Colonic mucosa (tissue), 4 donors: ENCODE measurements around the gene FAM161B. TPM values are rescaled to one million over a fixed set of nuclear protein-coding genes. Genes with fewer than 3 reads are reported as not detected.

Experiments
- DNase-seq: peaks from one replicate; pipeline ENCODE4 v3.0.0-alpha.2; 2020
- H3K27ac ChIP-seq: fragments of 200-600 bp; one replicate; pipeline ENCODE4 v1.8.0; 2021
- H3K27me3 ChIP-seq: fragments of 200-600 bp; one replicate; pipeline ENCODE4 v1.8.0; 2021
- H3K36me3 ChIP-seq: fragments of 200-600 bp; one replicate; pipeline ENCODE4 v1.8.0; 2021
- H3K4me1 ChIP-seq: fragments of 200-600 bp; one replicate; pipeline ENCODE4 v1.8.0; 2021; ENCODE audit warnings: mild to moderate bottlenecking
- H3K4me3 ChIP-seq: fragments of 200-600 bp; one replicate; pipeline ENCODE4 v1.8.0; 2021
- H3K9ac ChIP-seq, 2 donors: one replicate each; pipeline ENCODE4 v1.7.0; 2013; ENCODE audit warnings: control low read depth in 2 of 2, low read depth in 2 of 2, low read length in 2 of 2
- H3K9me3 ChIP-seq: fragments of 200-600 bp; one replicate; pipeline ENCODE4 v1.8.0; 2021
- intact Hi-C: fragments of 100-400 bp; cut with DNase I; formaldehyde crosslinking; loops from one replicate; pipeline ENCODE4 v1.14.1; 2022
- total RNA-seq, 2 donors: library from RNA; stranded (reverse); fragmentation: NEBNext Ultra II Directional in 1 of 2; extraction: Animal tissue kit (Norgen Biotek cat#: 25700) in 1 of 2; gene quantifications; one replicate each; pipeline ENCODE4 v1.2.1, GENCODE V29; 2021
- TF ChIP-seq, protein P1 (sequence below): fragments of 200-600 bp; IDR thresholded peaks from one replicate; pipeline ENCODE4 v1.8.0; 2022; ENCODE audit warnings: antibody characterized with exemption, mild to moderate bottlenecking
- donor health status: healthy.
- donor health status: DM: no; HTN: no; CAD: no.
- donor health status: DM: no; HTN: no; CAD: no.

The FAM161B gene
- total RNA-seq = 1 to 10 TPM; 3.0 to 5.6 TPM

DNA sequence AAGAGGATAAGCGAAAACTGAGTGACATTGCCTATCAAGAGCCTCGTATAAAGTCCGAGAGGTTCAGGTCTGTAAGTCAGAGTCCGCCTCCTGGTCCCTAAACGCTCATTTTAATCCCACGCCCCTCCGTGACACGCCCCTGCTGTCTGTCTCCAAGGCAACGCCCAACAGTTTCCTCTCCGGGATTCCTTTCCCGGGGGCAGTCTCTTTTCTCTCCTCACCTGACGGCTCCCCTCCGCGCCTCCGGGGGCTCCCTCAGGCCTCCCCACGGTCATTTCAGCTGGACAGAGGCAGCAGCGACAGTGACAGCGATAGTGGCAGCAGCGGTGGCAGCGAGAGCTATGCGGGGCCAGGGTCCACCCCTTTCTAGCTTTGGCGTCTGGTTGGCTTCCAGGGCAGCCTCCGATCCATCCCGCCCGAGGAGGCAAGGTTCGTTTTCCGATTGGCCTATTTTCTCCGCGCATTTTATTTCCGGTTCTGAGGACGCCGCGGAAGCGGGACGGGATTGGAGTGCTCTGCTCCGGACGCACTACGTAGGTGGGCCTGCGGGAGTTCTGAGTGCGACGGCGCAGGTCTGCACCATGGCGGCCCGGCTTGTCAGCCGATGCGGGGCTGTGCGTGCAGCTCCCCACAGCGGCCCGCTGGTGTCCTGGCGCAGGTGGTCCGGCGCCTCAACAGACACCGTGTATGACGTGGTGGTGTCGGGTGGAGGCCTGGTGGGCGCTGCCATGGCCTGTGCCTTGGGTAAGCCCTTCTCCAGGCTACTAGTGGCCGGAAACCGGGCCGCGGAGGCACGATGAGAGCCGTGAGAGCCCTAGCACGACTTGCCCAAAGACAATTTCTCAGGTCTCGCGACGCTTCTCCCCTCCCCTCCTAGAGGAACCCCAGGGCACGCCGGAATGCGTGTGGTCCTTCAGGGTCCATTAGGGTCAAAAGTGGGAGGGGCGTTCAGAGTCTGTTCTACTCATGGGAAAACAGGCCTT lies at the start of gene FAM161B, which contains the start of gene COQ6:
FAM161B (minus strand) TSS at position 343 of the 983 bp plus-strand sequence; CDS start at position 275, 68 bp downstream.
COQ6 (plus strand) TSS at position 551 of the 983 bp plus-strand sequence; CDS start at position 582, 31 bp downstream.
- H3K9ac ChIP-seq = peak within 1 kb of the TSS; percentile 92
- H3K27ac ChIP-seq = peak within 1 kb of the TSS; percentile 85
- peaks cover 1% of the 10 kb centered on the region for H3K36me3 ChIP-seq
- H3K9me3 ChIP-seq = no peaks in the 10 kb centered on the region
- intact Hi-C loops = no loop called here
- H3K4me3 ChIP-seq = peak within 1 kb of the TSS; percentile 89
- peaks cover 5% of the 10 kb centered on the region for H3K4me1 ChIP-seq
- H3K27me3 ChIP-seq = no peaks in the 10 kb centered on the region
- DNase-seq = peak; percentile 96
- TF ChIP-seq, protein P1, sequence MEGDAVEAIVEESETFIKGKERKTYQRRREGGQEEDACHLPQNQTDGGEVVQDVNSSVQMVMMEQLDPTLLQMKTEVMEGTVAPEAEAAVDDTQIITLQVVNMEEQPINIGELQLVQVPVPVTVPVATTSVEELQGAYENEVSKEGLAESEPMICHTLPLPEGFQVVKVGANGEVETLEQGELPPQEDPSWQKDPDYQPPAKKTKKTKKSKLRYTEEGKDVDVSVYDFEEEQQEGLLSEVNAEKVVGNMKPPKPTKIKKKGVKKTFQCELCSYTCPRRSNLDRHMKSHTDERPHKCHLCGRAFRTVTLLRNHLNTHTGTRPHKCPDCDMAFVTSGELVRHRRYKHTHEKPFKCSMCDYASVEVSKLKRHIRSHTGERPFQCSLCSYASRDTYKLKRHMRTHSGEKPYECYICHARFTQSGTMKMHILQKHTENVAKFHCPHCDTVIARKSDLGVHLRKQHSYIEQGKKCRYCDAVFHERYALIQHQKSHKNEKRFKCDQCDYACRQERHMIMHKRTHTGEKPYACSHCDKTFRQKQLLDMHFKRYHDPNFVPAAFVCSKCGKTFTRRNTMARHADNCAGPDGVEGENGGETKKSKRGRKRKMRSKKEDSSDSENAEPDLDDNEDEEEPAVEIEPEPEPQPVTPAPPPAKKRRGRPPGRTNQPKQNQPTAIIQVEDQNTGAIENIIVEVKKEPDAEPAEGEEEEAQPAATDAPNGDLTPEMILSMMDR = no peak

- Histone ChIP-seq H3K4me3 (no peak overlapping the region), H3K9ac (peak overlapping the region in 1 of 2 donors; percentile 89), H3K27ac (peak overlapping the region; percentile 89), H3K36me3 (no peaks in the 10 kb centered on the region), H3K27me3 (no peaks in the 10 kb centered on the region), H3K4me1 (peaks cover 3% of the 10 kb centered on the region), H3K9me3 (no peaks in the 10 kb centered on the region)
- no peak for DNase-seq
- TF ChIP-seq, protein P1 = no peak
- intact Hi-C loops = no loop called here
These were observed 48.8 kb upstream of the FAM161B start for GRCh38 chr14:73998726-73999125.

- DNase-seq = peak; percentile 70
- Histone ChIP-seq H3K4me1 (peaks cover 4% of the 10 kb centered on the region), H3K9me3 (no peaks in the 10 kb centered on the region), H3K27ac (peak overlapping the region; percentile 89), H3K9ac (peak overlapping the region; percentile 33 to 89), H3K4me3 (no peak overlapping the region), H3K36me3 (no peaks in the 10 kb centered on the region), H3K27me3 (no peaks in the 10 kb centered on the region)
- intact Hi-C loops = no loop called here
- TF ChIP-seq, protein P1 = no peak
These were observed 48.1 kb upstream of the FAM161B start for GRCh38 chr14:73997944-73998447.

DNA sequence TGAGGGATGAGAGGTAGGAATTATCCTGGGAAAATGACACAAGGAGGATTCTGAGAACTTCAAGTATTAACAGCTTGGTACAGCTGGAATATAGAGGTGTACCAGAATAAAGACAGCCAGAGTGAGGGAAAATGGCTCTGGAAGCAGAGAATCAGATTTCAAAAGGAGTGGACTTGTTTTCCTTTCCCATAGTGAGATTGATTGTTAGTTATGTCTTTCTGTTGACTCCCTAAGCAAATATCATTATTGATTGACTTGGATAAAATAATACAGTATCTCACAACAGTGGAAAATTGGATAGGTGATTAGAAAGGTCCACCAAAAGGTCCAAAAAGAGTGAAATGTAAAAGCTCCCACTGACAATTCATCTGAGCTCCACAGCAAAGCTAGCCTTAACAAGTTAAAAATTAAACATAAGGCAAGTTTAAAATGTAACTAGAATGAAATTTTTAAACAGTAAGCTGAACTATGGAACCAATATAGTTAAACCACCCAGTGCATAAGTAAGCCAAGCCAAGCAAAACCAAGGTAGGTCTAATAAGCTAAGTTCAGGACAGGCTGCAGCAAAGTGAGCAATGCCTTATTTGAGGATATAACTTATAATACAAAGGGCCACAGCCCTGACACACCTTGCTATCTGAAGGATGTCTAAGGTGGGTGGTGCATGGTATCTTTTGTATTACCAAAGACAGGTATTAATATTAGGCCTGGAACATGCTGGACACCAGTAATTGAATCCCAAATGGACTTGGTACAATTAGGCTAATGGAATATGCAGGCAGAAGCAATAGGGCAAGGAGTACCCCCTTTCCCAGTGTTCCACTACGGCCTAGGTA lies 47.4 kb upstream of the FAM161B start:
- H3K36me3 ChIP-seq = no peaks in the 10 kb centered on the region
- TF ChIP-seq, protein P1 = no peak
- no peak overlapping the region for H3K4me3 ChIP-seq
- H3K9ac ChIP-seq = peak overlapping the region in 1 of 2 donors; percentile 89
- intact Hi-C loops = no loop called here
- no peaks in the 10 kb centered on the region for H3K9me3 ChIP-seq
- DNase-seq = peak; percentile 59
- H3K27ac ChIP-seq = peak overlapping the region; percentile 89
- peaks cover 4% of the 10 kb centered on the region for H3K4me1 ChIP-seq
- no peaks in the 10 kb centered on the region for H3K27me3 ChIP-seq

DNA sequence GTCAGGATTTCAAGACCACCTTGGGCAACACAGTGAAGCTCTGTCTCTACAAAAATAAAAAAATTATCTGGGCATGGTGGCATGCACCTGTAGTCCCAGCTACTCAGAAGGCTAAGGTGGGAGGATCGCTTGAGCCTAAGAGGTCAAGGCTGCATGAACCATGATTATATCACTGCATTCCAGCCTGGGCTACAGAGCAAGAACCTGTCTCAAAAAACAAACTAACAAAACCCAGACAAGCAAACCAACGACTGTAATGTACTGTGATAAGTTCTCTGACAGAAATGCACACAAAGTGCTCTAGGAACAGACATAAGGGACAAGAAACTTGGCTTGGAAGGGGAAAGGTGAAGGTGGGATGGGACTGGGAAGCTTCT lies 46.8 kb upstream of the FAM161B start:
- Histone ChIP-seq H3K27me3 (no peaks in the 10 kb centered on the region), H3K9ac (peak overlapping the region; percentile 6 to 89), H3K4me3 (no peak overlapping the region), H3K36me3 (no peaks in the 10 kb centered on the region), H3K27ac (peak overlapping the region; percentile 89), H3K9me3 (no peaks in the 10 kb centered on the region), H3K4me1 (peaks cover 4% of the 10 kb centered on the region)
- TF ChIP-seq, protein P1 = no peak
- intact Hi-C loops = no loop called here
- no peak for DNase-seq
